ENCODE measurements around the gene KIF6. TPM values are rescaled to one million over a fixed set of nuclear protein-coding genes. Genes with fewer than 3 reads are reported as not detected.

KIF6 gene
- total and polyA plus RNA-seq, 2 of the 8 experiments (the other 6 are each of a cell fraction or from before 2014, with no cell fraction given), result 0.53 to 0.65 TPM

- H4K5ac ChIP-seq (ENCODE audit: insufficient read length, low read depth, low read length), result no peak overlapping the region
- H3K23me2 ChIP-seq (ENCODE audit: low read depth, low read length), result no peaks in the 10 kb centered on the region
- H2BK15ac ChIP-seq (ENCODE audit: low read length), result no peak overlapping the region
- ChIA-PET POLR2A (ENCODE audit: partially characterized antibody) (no interaction called here), CTCF (ENCODE audit: partially characterized antibody) (interaction anchor here (0.6 to 0.9 kb wide), 3 partner anchors 24 to 819 kb away, joined by 3 read pairs; no protein-coding TSS in a partner anchor)
- H4K91ac ChIP-seq (replicated peaks; ENCODE audit: insufficient read length, low read length), result no peak overlapping the region
- DNase-seq (ENCODE audit: low read depth in 1 of 2, low spot score in 2 of 2) (no peak), FAIRE-seq (no peak)
- H3K23ac ChIP-seq (ENCODE audit: insufficient read length), result no peak overlapping the region
- no peak overlapping the region for H2AK5ac ChIP-seq (ENCODE audit: low read depth, low read length)
- no peaks in the 10 kb centered on the region for H3K27me3 ChIP-seq (replicated peaks in 1 of 4; ENCODE audit: control insufficient read depth in 3 of 4, extremely low read depth in 1 of 4, insufficient read depth in 3 of 4, low read length in 3 of 4)
- H2BK5ac ChIP-seq (ENCODE audit: low read depth, low read length), result no peak overlapping the region
- H2AFZ ChIP-seq (ENCODE audit: low read length), result no peak overlapping the region
- no peak overlapping the region for H3K18ac ChIP-seq (ENCODE audit: extremely low read depth, low read length)
- no peak overlapping the region for H2BK120ac ChIP-seq (replicated peaks; ENCODE audit: low read depth, low read length)
- H3K9me3 ChIP-seq (ENCODE audit: insufficient read depth in 2 of 2, low read depth in 1 of 2, low read length in 1 of 2), result no peaks in the 10 kb centered on the region
- no peak overlapping the region for H3K14ac ChIP-seq (ENCODE audit: insufficient read length)
- H2BK12ac ChIP-seq (ENCODE audit: low read depth, low read length), result no peak overlapping the region
- no peaks in the 10 kb centered on the region for H3K4me1 ChIP-seq (replicated peaks in 1 of 4; ENCODE audit: control insufficient read depth in 3 of 4, insufficient read depth in 4 of 4, low read length in 3 of 4)
- no peaks in the 10 kb centered on the region for H3K79me2 ChIP-seq (ENCODE audit: control insufficient read depth in 1 of 2, insufficient read depth in 2 of 2, low read length in 2 of 2)
- H3K27ac ChIP-seq (ENCODE audit: low read depth, low read length), result no peak overlapping the region
- no peak overlapping the region for H3K4me3 ChIP-seq (ENCODE audit: extremely low read depth in 1 of 4, insufficient read depth in 2 of 4, low read depth in 3 of 4, low read length in 4 of 4)
- no peak overlapping the region for H3K9ac ChIP-seq (replicated peaks in 1 of 4; ENCODE audit: extremely low read depth in 1 of 4, low read depth in 3 of 4, low read length in 3 of 4)
- TF ChIP-seq SIX5 (IDR thresholded peaks at IDR 0.05; ENCODE audit: low read depth, low read length) (no peak), CTBP2 (IDR thresholded peaks at IDR 0.05; ENCODE audit: borderline replicate concordance, insufficient read depth, insufficient read length, low read length) (no peak), RXRA (IDR thresholded peaks at IDR 0.05; ENCODE audit: insufficient read depth, low read depth, low read length) (no peak)
- H3K56ac ChIP-seq (replicated peaks; ENCODE audit: insufficient read length, low read depth, low read length), result no peak overlapping the region
- no peak overlapping the region for H3K4ac ChIP-seq (replicated peaks; ENCODE audit: insufficient read length, low read depth, low read length)
- no peaks in the 10 kb centered on the region for H3K79me1 ChIP-seq (ENCODE audit: low read depth, low read length)
- no peak overlapping the region for H2BK20ac ChIP-seq (ENCODE audit: low read length)
- H4K8ac ChIP-seq (ENCODE audit: extremely low read depth, insufficient read depth, low read length), result no peak overlapping the region
- H4K20me1 ChIP-seq (replicated peaks in 1 of 2; ENCODE audit: control insufficient read depth in 1 of 2, insufficient read depth in 2 of 2, low read length in 2 of 2), result no peaks in the 10 kb centered on the region
- no peak overlapping the region for H3K4me2 ChIP-seq (ENCODE audit: insufficient read depth in 1 of 2, low read depth in 2 of 2, low read length in 2 of 2)
- no peaks in the 10 kb centered on the region for H3K36me3 ChIP-seq (ENCODE audit: control insufficient read depth in 2 of 4, insufficient read depth in 4 of 4, low read length in 3 of 4)
Observed at GRCh38 chr6:39560915-39561314, 164.3 kb downstream of the KIF6 start.

Measured in H1 (cell line).